Measurements from ENCODE around the gene TFCP2L1.

GRCh38 chr2:121245120-121245820, 39.7 kb downstream of the TFCP2L1 start:
- TF ChIP-seq EZH2phosphoT487 (conservative IDR thresholded peaks at IDR 0.05; ENCODE audit: low read length), result no peak
- TF ChIP-seq, protein P1, sequence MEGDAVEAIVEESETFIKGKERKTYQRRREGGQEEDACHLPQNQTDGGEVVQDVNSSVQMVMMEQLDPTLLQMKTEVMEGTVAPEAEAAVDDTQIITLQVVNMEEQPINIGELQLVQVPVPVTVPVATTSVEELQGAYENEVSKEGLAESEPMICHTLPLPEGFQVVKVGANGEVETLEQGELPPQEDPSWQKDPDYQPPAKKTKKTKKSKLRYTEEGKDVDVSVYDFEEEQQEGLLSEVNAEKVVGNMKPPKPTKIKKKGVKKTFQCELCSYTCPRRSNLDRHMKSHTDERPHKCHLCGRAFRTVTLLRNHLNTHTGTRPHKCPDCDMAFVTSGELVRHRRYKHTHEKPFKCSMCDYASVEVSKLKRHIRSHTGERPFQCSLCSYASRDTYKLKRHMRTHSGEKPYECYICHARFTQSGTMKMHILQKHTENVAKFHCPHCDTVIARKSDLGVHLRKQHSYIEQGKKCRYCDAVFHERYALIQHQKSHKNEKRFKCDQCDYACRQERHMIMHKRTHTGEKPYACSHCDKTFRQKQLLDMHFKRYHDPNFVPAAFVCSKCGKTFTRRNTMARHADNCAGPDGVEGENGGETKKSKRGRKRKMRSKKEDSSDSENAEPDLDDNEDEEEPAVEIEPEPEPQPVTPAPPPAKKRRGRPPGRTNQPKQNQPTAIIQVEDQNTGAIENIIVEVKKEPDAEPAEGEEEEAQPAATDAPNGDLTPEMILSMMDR (IDR thresholded peaks at IDR 0.05; ENCODE audit: insufficient read depth, low read length, poor library complexity, severe bottlenecking), result no peak
